GM12878 (cell line): ENCODE measurements around the gene FANCC. TPM values are rescaled to one million over a fixed set of nuclear protein-coding genes. Genes with fewer than 3 reads are reported as not detected.
A peak's percentile ranks its signal among the peaks of the same experiment; 100 is the strongest.

Source experiments
- ATAC-seq: fragments of 200-7000 bp; cut with Tn5 transposase; 3 replicates; pipeline ENCODE4 v1.9.1; 2020; ENCODE audit warnings: mild to moderate bottlenecking, moderate library complexity
- BruUV-seq: library from RNA; stranded (reverse); fragments of 400-500 nt; replicated peaks from 2 replicates; lab custom pipeline; 2021; lab: Mats Ljungman, UMichigan
- CTCF ChIA-PET: fragments of 300-600 bp; sonication (Branson Sonifier 250); formaldehyde crosslinking; extraction: SDS; loops from one replicate; lab custom pipeline; 2021; ENCODE audit warnings: inconsistent platforms; lab: Yijun Ruan, JAX
- POLR2A ChIA-PET: fragments of 350-600 bp; formaldehyde crosslinking; extraction: SDS; loops from one replicate; lab custom pipeline; 2021; ENCODE audit warnings: inconsistent platforms; lab: Charles Lee
- RAD21 ChIA-PET: fragments of 300-600 bp; sonication (Branson Sonifier 250); formaldehyde crosslinking; loops from one replicate; lab custom pipeline; 2023; ENCODE audit warnings: antibody characterized with exemption; ENCODE audit not compliant: unreplicated experiment; lab: Charles Lee
- SMC1A ChIA-PET: fragments of 300-600 bp; sonication (Branson Sonifier 250); formaldehyde crosslinking; loops from one replicate; lab custom pipeline; 2023; ENCODE audit not compliant: unreplicated experiment, uncharacterized antibody; lab: Charles Lee
- DNase-seq: peaks from one replicate; pipeline ENCODE4 v3.0.0-alpha.2; 2011; ENCODE audit warnings: low read depth, low spot score
- FAIRE-seq: peaks from 3 replicates; lab custom pipeline; 2011; peaks lifted over from hg19 to GRCh38; lab: Jason Lieb, UNC
- H2AFZ ChIP-seq: 2 replicates; pipeline ENCODE4 v1.6.0; 2011; ENCODE audit warnings: low read depth, low read length, control low read depth; ENCODE audit not compliant: control insufficient read depth
- H3K27ac ChIP-seq: 2 replicates; pipeline ENCODE4 v1.5.1; 2011; ENCODE audit warnings: control low read depth; ENCODE audit not compliant: control insufficient read depth, insufficient read depth
- H3K27me3 ChIP-seq, 2 experiments: replicated peaks in 1 of 2; 2 replicates each; pipeline versions ENCODE4 v1.6.0 to v1.6.1; 2011; ENCODE audit warnings: low read length in 1 of 2; ENCODE audit not compliant: control insufficient read depth in 2 of 2, insufficient read depth in 2 of 2
- H3K36me3 ChIP-seq, 2 experiments: 2 replicates each; pipeline ENCODE4 v1.5.1; 2011; ENCODE audit warnings: low read length in 1 of 2; ENCODE audit not compliant: control insufficient read depth in 2 of 2, insufficient read depth in 2 of 2
- H3K4me1 ChIP-seq: 2 replicates; pipeline ENCODE4 v1.6.1; 2011; ENCODE audit warnings: mild to moderate bottlenecking, low read length, moderate library complexity, mixed read lengths; ENCODE audit not compliant: control insufficient read depth, insufficient read depth
- H3K4me2 ChIP-seq: 2 replicates; pipeline ENCODE4 v1.6.0; 2011; ENCODE audit warnings: control low read depth; ENCODE audit not compliant: control insufficient read depth, insufficient read depth
- H3K4me3 ChIP-seq: fragments of 200-600 bp; sonication (generic); 2 replicates; pipeline ENCODE4 v1.5.1; 2016
- H3K79me2 ChIP-seq: 2 replicates; pipeline ENCODE4 v1.6.0; 2011; ENCODE audit warnings: low read length; ENCODE audit not compliant: control insufficient read depth, insufficient read depth
- H3K9ac ChIP-seq: 2 replicates; pipeline ENCODE4 v1.8.0; 2011; ENCODE audit warnings: low read length, control low read depth, mixed read lengths; ENCODE audit not compliant: control insufficient read depth, insufficient read depth
- H3K9me3 ChIP-seq: replicated peaks from 3 replicates; pipeline ENCODE4 v1.5.1; 2011; ENCODE audit warnings: mild to moderate bottlenecking, low read length; ENCODE audit not compliant: control insufficient read depth, insufficient read depth
- H4K20me1 ChIP-seq: 2 replicates; pipeline ENCODE4 v1.6.0; 2011; ENCODE audit not compliant: control insufficient read depth, insufficient read depth
- ATF2 ChIP-seq: IDR thresholded peaks from 2 replicates; pipeline ENCODE4 v1.6.1; 2012; ENCODE audit warnings: low read length, inconsistent platforms
- HDAC2 ChIP-seq: fragments of 200-600 bp; sonication (generic); IDR thresholded peaks from 2 replicates; pipeline ENCODE4 v1.6.1; 2017
- IRF4 ChIP-seq: IDR thresholded peaks from 2 replicates; pipeline ENCODE4 v1.6.1; 2011; ENCODE audit warnings: low read depth, low read length
- PBX3 ChIP-seq: IDR thresholded peaks from 2 replicates; pipeline ENCODE4 v1.6.1; 2011; ENCODE audit warnings: mild to moderate bottlenecking, low read depth, low read length, moderate library complexity; ENCODE audit not compliant: insufficient replicate concordance
- USF1 ChIP-seq: IDR thresholded peaks from 2 replicates; pipeline ENCODE4 v1.6.1; 2011; ENCODE audit warnings: borderline replicate concordance, low read depth, mild to moderate bottlenecking, moderate library complexity, mixed read lengths, low read length; ENCODE audit not compliant: insufficient read depth; ENCODE audit errors: extremely low read length
- WGBS: methylation state at CpG from one replicate; pipeline ENCODE4 v1.1.6; 2016; ENCODE audit warnings: low lambda C conversion rate; ENCODE audit not compliant: insufficient replicate concordance, insufficient coverage; ENCODE audit errors: missing lambda C conversion rate; 5-methylcytosine and 5-hydroxymethylcytosine counted together
- in situ Hi-C: fragments of 300-500 bp; cut with MboI; formaldehyde crosslinking; loops from 9 replicates; pipeline ENCODE4 v1.14.3; 2018; ENCODE audit warnings: mixed read lengths
- intact Hi-C: fragments of 100-400 bp; cut with micrococcal nuclease; formaldehyde crosslinking; loops from one replicate; pipeline ENCODE4 v1.14.2; 2022; ENCODE audit not compliant: unreplicated experiment
- polyA plus RNA-seq, 11 experiments: library from polyadenylated mRNA; depleted of rRNA in 4 of 11; unstranded in 6 of 11; stranded (reverse) in 5 of 11; fragments of >200 nt; fragmentation: Nextera tagmentation in 4 of 11; fragmentation: Illumina TruSeq in 1 of 11; extraction: Ambion mirVana in 4 of 11; extraction: Trizol in 1 of 11; gene quantifications; 1 replicate in 1 of 11; 2 replicates in 10 of 11; pipeline versions ENCODE4 v1.2.1 to v1.2.3, GENCODE V29; 2011 to 2016; ENCODE audit warnings: inconsistent platforms in 2 of 11, missing spikeins in 2 of 11, low read depth in 1 of 11
- total RNA-seq, 4 experiments: library from RNA; depleted of rRNA in 3 of 4; stranded (reverse); fragments of >200 nt in 3 of 4; fragmentation: Illumina TruSeq in 1 of 4; extraction: Trizol in 1 of 4; gene quantifications; 2 replicates each; pipeline versions ENCODE4 v1.2.1 to v1.2.3, GENCODE V29; 2013 to 2021

The FANCC gene
- total and polyA plus RNA-seq, 10 of the 15 experiments (the other 5 are each of a cell fraction or from before 2014, with no cell fraction given), result 1.2 to 16.8 (median 10.5) TPM

- BruUV-seq, result no TSS peak
- 33% methylated on average over 3 of the region's 3 CpGs for WGBS
- ChIA-PET SMC1A (interaction anchor here (0.9 to 1.9 kb wide), 8 partner anchors 15 to 480 kb away, joined by 3 to 8 read pairs (median 3); no protein-coding TSS in a partner anchor), POLR2A (no interaction called here), RAD21 (interaction anchor here (1.3 to 1.9 kb wide), 3 partner anchors 51 to 197 kb away, joined by 5 read pairs; no protein-coding TSS in a partner anchor), CTCF (interaction anchor here (0.7 to 4.9 kb wide), 11 partner anchors 11 to 951 kb away, joined by 3 to 63 read pairs (median 4); no protein-coding TSS in a partner anchor)
- Histone ChIP-seq H3K4me3 (no peak overlapping the region), H3K4me1 (peaks cover 18% of the 10 kb centered on the region), H3K9me3 (no peaks in the 10 kb centered on the region), H3K27me3 (no peaks in the 10 kb centered on the region), H3K9ac (no peak overlapping the region), H3K36me3 (no peaks in the 10 kb centered on the region), H2AFZ (no peak overlapping the region), H4K20me1 (no peaks in the 10 kb centered on the region), H3K4me2 (peak overlapping the region; percentile 84), H3K27ac (no peak overlapping the region), H3K79me2 (peaks cover 4% of the 10 kb centered on the region; the same call in 1 of the 2 replicates)
- intact Hi-C loops (loop anchor here (5.0 to 10.0 kb wide), 3 partner anchors 241 to 581 kb away; no protein-coding TSS in a partner anchor), in situ Hi-C loops (no loop called here)
- ATAC-seq, result no peak
- TF ChIP-seq HDAC2 (no peak), PBX3 (no peak), ATF2 (no peak), USF1 (no peak), IRF4 (no peak)
- FAIRE-seq, result no peak
- DNase-seq, result no peak
Measured at GRCh38 chr9:95265960-95266359, 51.5 kb downstream of the FANCC start.
